GM23338 (cell line): ENCODE data around the gene MYO15B. TPM values are rescaled to one million over a fixed set of nuclear protein-coding genes. Genes with fewer than 3 reads are reported as not detected.

ENCODE experiments used
- ATAC-seq: fragments of 200-7000 bp; cut with Tn5 transposase; 3 replicates; pipeline ENCODE4 v1.9.1; 2020
- DNase-seq: peaks from one replicate; pipeline ENCODE4 v3.0.0-alpha.2; 2015; ENCODE audit warnings: low spot score
- H2AFZ ChIP-seq: fragments of 200-600 bp; sonication (generic); 2 replicates; pipeline ENCODE4 v1.8.0; 2016; ENCODE audit warnings: antibody characterized with exemption, mild to moderate bottlenecking, moderate library complexity
- H3F3A ChIP-seq: fragments of 200-600 bp; sonication (generic); replicated peaks from 2 replicates; pipeline ENCODE4 v1.8.0; 2017; ENCODE audit warnings: antibody characterized with exemption, mixed run types, low read depth
- H3K27ac ChIP-seq: fragments of 200-600 bp; sonication (generic); 2 replicates; pipeline ENCODE4 v1.6.1; 2016; ENCODE audit warnings: low read depth
- H3K27me3 ChIP-seq: fragments of 200-600 bp; sonication (generic); 2 replicates; pipeline ENCODE4 v1.8.0; 2016; ENCODE audit warnings: mild to moderate bottlenecking, mixed run types, moderate library complexity; ENCODE audit not compliant: insufficient read depth
- H3K36me3 ChIP-seq: fragments of 200-600 bp; sonication (generic); 2 replicates; pipeline ENCODE4 v1.8.0; 2016; ENCODE audit warnings: mild to moderate bottlenecking; ENCODE audit not compliant: insufficient read depth
- H3K4me1 ChIP-seq: fragments of 200-600 bp; sonication (generic); 2 replicates; pipeline ENCODE4 v1.8.0; 2016; ENCODE audit warnings: mild to moderate bottlenecking, moderate library complexity; ENCODE audit not compliant: insufficient read depth
- H3K4me2 ChIP-seq: fragments of 200-600 bp; sonication (generic); 2 replicates; pipeline ENCODE4 v1.7.1; 2017; ENCODE audit warnings: mixed run types
- H3K4me3 ChIP-seq: fragments of 200-600 bp; sonication (generic); 2 replicates; pipeline ENCODE4 v1.6.1; 2016; ENCODE audit warnings: mixed run types
- H3K79me2 ChIP-seq: fragments of 200-600 bp; sonication (generic); replicated peaks from 2 replicates; pipeline ENCODE4 v1.8.0; 2017; ENCODE audit warnings: mild to moderate bottlenecking; ENCODE audit not compliant: insufficient read depth
- H3K9me2 ChIP-seq: fragments of 200-600 bp; sonication (generic); 2 replicates; pipeline ENCODE4 v1.8.0; 2017; ENCODE audit not compliant: insufficient read depth
- H4K20me1 ChIP-seq: fragments of 200-600 bp; sonication (generic); replicated peaks from 2 replicates; pipeline ENCODE4 v1.8.0; 2017; ENCODE audit warnings: mild to moderate bottlenecking; ENCODE audit not compliant: insufficient read depth
- H3K27ac Mint-ChIP-seq: 2 replicates; pipeline ENCODE4 v1.8.0; 2020; ENCODE audit warnings: inconsistent platforms, mild to moderate bottlenecking, moderate library complexity, mixed read lengths
- H3K27me3 Mint-ChIP-seq: 3 replicates; pipeline ENCODE4 v1.8.0; 2022; ENCODE audit warnings: low read depth, mild to moderate bottlenecking, moderate library complexity, mixed read lengths, inconsistent platforms; ENCODE audit not compliant: insufficient read depth, poor library complexity
- H3K36me3 Mint-ChIP-seq: 3 replicates; pipeline ENCODE4 v1.8.0; 2021; ENCODE audit warnings: low read depth, mild to moderate bottlenecking, inconsistent platforms, moderate library complexity, mixed read lengths
- H3K4me1 Mint-ChIP-seq: 3 replicates; pipeline ENCODE4 v1.8.0; 2020; ENCODE audit warnings: mild to moderate bottlenecking, inconsistent platforms, mixed read lengths
- H3K4me3 Mint-ChIP-seq: 3 replicates; pipeline ENCODE4 v1.8.0; 2021; ENCODE audit warnings: moderate library complexity, mild to moderate bottlenecking, inconsistent platforms, mixed read lengths
- H3K9me3 Mint-ChIP-seq: 3 replicates; pipeline ENCODE4 v1.8.0; 2020; ENCODE audit warnings: moderate library complexity, mild to moderate bottlenecking, inconsistent platforms, mixed read lengths
- CREB1 ChIP-seq: fragments of 250-450 bp; sonication (Bioruptor Pico); IDR thresholded peaks from 2 replicates; pipeline ENCODE4 v1.5.0; 2020; ENCODE audit warnings: low read depth, mild to moderate bottlenecking, moderate library complexity
- CTCF ChIP-seq, 2 experiments: fragments of 200-600 bp in 1 of 2; sonication (generic) in 1 of 2; conservative IDR thresholded peaks; 2 replicates each; pipeline versions ENCODE4 v1.5.1 to v1.6.1; 2016 to 2017; ENCODE audit warnings: antibody characterized with exemption in 2 of 2, low read depth in 2 of 2, mild to moderate bottlenecking in 2 of 2, moderate library complexity in 1 of 2
- ETS1 ChIP-seq: IDR thresholded peaks from 2 replicates; pipeline ENCODE4 v1.6.1; 2016; ENCODE audit warnings: antibody characterized with exemption
- EZH2phosphoT487 ChIP-seq: fragments of 200-600 bp; sonication (generic); IDR thresholded peaks from one replicate; pipeline ENCODE4 v1.8.1; 2018; ENCODE audit warnings: antibody characterized with exemption; ENCODE audit not compliant: unreplicated experiment
- JUNB ChIP-seq: IDR thresholded peaks from one replicate; pipeline ENCODE4 v1.6.1; 2016; ENCODE audit warnings: antibody characterized with exemption; ENCODE audit not compliant: unreplicated experiment
- NANOG ChIP-seq: IDR thresholded peaks from 2 replicates; pipeline ENCODE4 v1.6.1; 2016; ENCODE audit warnings: antibody characterized with exemption, borderline replicate concordance
- POLR2AphosphoS5 ChIP-seq: IDR thresholded peaks from 2 replicates; pipeline ENCODE4 v1.6.1; 2016; ENCODE audit warnings: antibody characterized with exemption, low read depth
- ZNF462 ChIP-seq: fragments of 250-450 bp; sonication (Bioruptor Pico); IDR thresholded peaks from 2 replicates; pipeline ENCODE4 v1.5.0; 2020; ENCODE audit warnings: mild to moderate bottlenecking, moderate library complexity
- polyA plus RNA-seq: library from polyadenylated mRNA; unstranded; fragments of >200 nt; fragmentation: Nextera tagmentation; extraction: Ambion mirVana; gene quantifications from 2 replicates; pipeline ENCODE4 v1.2.1, GENCODE V29; 2016
- total RNA-seq: library from RNA; depleted of rRNA; stranded (reverse); fragments of >200 nt; shearing (Covaris generic); gene quantifications from 2 replicates; pipeline ENCODE4 v1.2.3, GENCODE V29; 2014

The MYO15B gene
- total and polyA plus RNA-seq, 2 experiments from 2014 or later, result 6.6 to 12.4 TPM

DNA sequence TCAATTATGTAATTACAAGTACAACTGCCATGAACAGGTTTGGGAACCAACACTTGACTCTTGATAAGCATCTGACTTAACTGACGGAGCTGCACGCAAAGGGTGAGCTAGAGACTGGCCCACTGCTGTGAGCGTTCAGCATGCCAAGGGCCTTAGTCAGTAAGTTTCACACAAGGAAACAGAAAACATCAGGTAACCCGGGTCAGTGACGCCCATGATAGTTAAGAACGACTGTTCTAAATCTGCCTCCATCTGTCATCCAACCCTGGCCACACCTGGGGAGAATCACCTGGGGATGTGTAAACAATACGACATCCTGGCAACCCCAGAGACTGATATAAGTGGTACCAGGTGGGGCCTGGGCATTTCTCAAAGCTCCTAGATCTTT lies 57.9 kb downstream of the MYO15B start:
- Histone ChIP-seq H2AFZ (no peak overlapping the region), H3K4me1 (peaks cover 16% of the 10 kb centered on the region), H3K79me2 (no peaks in the 10 kb centered on the region), H3K9me2 (0 out of 2 replicates have a peak, but pooled peaks cover 3% of the 10 kb centered on the region), H3F3A (no peaks in the 10 kb centered on the region), H3K4me2 (no peak overlapping the region), H3K36me3 (no peaks in the 10 kb centered on the region; the same call in 1 of the 2 replicates), H3K27me3 (no peaks in the 10 kb centered on the region), H4K20me1 (no peaks in the 10 kb centered on the region; the same call in 1 of the 2 replicates), H3K27ac (peak overlapping the region; percentile 70; the same call in 1 of the 2 replicates), H3K4me3 (no peak overlapping the region)
- Mint-ChIP-seq H3K36me3 (peaks cover 19% of the 10 kb centered on the region), H3K4me3 (no peak overlapping the region), H3K27me3 (peaks cover 5% of the 10 kb centered on the region), H3K9me3 (no peaks in the 10 kb centered on the region), H3K4me1 (peaks cover 17% of the 10 kb centered on the region), H3K27ac (peak overlapping the region; percentile 8; the same call in 1 of the 2 replicates)
- ATAC-seq, result no peak
- DNase-seq, result no peak
- TF ChIP-seq CTCF (conservative IDR thresholded peaks at IDR 0.05; ENCODE audit: low read depth in 2 of 2), result no peak
- no peak for TF ChIP-seq POLR2AphosphoS5
- TF ChIP-seq NANOG, result no peak
- no peak for TF ChIP-seq JUNB
- no peak for TF ChIP-seq ETS1
- TF ChIP-seq CREB1 (CRISPR knock-in tag), result no peak
- no peak for TF ChIP-seq EZH2phosphoT487
- TF ChIP-seq ZNF462, result no peak
